ENCODE data around the gene PLXND1.

DNA sequence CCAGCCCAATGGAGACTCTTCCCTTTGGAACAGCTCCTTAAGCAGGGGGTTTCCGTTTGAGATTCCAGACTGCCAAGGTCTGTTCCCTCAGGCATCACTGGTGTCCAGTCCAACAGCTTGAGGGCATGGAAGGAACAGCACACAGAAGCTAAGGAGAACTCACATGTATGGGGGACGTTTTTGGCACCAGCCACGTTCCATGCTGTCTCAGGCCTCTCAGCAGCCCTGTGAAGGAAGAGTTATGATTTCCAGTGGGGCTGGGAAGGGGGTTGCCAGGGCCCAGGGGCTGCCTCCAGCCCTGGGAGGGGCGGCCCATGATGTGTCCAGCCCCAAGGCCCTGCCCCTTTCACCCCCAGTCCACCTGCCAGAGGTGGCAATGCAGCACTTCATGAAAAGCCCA lies 85.5 kb downstream of the PLXND1 start:
- TF ChIP-seq EZH2 (IDR thresholded peaks at IDR 0.05), result no peak
- TF ChIP-seq POLR2AphosphoS5 (IDR thresholded peaks at IDR 0.05; ENCODE audit: borderline replicate concordance, low read depth, low read length), result no peak
